Epithelial cell of esophagus (primary cell): ENCODE data around the gene PPIL6.
A peak's percentile ranks its signal among the peaks of the same experiment; 100 is the strongest.

Experiments used
- DNase-seq: peaks from one replicate; pipeline ENCODE4 v3.0.0; 2010; ENCODE audit warnings: low read depth
- H3K4me3 ChIP-seq: 2 replicates; pipeline ENCODE4 v1.5.1; 2011; ENCODE audit warnings: mild to moderate bottlenecking, low read length, control low read depth
- TF ChIP-seq, protein P1 (sequence below): IDR thresholded peaks from 2 replicates; pipeline ENCODE4 v1.5.1; 2011; ENCODE audit warnings: low read depth, mild to moderate bottlenecking, low read length, control low read depth, inconsistent platforms; ENCODE audit not compliant: insufficient read depth; ENCODE audit errors: missing control alignments

Gene PPIL6

DNA sequence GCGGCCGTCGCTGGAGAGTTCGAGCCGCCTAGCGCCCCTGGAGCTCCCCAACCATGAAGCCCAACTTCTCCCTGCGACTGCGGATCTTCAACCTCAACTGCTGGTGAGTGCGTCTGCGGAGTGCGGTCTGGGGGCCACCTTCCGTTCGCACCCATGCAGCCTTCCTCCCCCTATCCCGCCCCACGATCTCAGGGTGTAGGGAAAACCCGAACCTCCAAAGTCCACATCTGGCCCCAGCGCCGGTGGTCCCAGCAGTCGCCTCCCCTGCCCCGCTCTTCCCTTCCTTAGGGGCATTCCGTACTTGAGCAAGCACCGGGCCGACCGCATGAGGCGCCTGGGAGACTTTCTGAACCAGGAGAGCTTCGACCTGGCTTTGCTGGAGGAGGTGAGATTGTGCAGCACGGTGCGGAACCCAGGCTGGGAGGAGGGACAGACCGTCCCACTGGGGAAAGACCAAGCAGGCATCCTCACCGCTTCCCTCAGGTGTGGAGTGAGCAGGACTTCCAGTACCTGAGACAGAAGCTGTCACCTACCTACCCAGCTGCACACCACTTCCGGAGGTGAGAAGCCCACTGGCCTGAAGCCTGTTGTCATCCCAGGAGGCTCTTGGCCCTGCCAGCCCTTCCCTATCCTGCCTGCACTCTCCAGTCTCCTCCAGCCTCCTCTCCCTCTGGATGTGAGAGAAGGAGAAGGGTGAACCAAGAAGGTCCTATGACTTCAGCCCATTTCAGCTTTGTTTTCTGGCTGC is 815 bp upstream of the PPIL6 start:
- TF ChIP-seq, protein P1, sequence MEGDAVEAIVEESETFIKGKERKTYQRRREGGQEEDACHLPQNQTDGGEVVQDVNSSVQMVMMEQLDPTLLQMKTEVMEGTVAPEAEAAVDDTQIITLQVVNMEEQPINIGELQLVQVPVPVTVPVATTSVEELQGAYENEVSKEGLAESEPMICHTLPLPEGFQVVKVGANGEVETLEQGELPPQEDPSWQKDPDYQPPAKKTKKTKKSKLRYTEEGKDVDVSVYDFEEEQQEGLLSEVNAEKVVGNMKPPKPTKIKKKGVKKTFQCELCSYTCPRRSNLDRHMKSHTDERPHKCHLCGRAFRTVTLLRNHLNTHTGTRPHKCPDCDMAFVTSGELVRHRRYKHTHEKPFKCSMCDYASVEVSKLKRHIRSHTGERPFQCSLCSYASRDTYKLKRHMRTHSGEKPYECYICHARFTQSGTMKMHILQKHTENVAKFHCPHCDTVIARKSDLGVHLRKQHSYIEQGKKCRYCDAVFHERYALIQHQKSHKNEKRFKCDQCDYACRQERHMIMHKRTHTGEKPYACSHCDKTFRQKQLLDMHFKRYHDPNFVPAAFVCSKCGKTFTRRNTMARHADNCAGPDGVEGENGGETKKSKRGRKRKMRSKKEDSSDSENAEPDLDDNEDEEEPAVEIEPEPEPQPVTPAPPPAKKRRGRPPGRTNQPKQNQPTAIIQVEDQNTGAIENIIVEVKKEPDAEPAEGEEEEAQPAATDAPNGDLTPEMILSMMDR = peak; percentile 36
- DNase-seq = peak; percentile 67
- peak overlapping the region; percentile 78 for H3K4me3 ChIP-seq

DNA sequence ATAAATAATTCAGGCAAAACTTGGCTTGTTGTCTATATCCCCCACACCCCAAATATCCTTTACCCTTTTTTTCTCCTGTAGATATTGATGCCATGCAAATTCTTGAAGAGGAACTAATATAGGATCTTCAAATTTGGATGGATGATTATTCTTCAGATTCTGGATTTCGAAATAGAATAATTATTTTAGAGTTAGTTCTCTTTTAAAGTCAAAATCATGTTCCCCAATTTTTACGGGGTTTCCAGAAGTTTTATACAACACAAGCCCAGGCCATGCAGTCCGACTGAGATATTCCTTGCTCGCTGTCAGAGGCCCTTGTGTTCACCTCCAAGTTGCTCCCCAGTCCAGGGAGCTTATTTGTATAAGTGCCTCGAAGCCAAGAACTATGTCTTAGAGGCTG is 4.4 kb downstream of the PPIL6 start:
- no peak for DNase-seq
- H3K4me3 ChIP-seq = no peak overlapping the region
- TF ChIP-seq, protein P1 = no peak

DNA sequence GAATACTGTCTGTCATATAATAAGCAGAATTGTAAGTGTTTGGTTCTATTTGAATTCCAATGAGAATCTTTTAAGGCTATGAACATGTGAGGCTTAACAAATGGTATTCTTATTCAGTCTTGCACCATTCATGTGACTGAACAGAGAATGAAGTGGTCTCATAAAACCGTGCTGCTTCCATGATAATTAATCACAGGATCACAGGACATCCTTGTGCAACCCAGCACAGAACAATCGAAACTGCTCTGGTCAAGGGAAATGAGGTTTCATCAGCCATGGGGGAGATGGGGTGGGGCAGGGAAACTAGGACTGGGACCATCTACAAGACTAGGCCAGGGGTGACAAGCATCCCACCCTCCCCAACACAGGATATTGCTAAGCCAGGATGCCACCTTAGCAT is 6.0 kb downstream of the PPIL6 start:
- TF ChIP-seq, protein P1 = no peak
- no peak for DNase-seq
- H3K4me3 ChIP-seq = no peak overlapping the region

DNA sequence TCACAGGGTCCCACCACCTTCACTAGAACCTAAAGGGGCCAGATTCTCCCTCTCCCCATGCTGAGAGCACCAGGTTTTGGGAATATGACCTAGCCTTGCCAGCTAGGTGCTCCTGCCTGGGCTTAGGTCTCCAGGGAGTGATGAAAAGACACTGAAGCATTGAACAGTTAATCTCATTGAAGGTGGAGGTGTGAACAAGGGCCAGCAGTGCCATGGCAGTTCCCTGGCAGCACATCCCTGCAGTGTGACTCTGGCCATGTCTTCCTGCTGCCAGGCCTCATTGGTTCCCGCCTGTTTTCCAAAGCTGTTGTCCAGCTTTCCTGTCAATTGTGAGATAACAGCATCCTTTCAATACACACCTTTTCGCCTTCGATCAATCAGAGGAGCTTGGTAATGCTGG is 10.9 kb downstream of the PPIL6 start:
- TF ChIP-seq, protein P1 = no peak
- no peak overlapping the region for H3K4me3 ChIP-seq
- no peak for DNase-seq

DNA sequence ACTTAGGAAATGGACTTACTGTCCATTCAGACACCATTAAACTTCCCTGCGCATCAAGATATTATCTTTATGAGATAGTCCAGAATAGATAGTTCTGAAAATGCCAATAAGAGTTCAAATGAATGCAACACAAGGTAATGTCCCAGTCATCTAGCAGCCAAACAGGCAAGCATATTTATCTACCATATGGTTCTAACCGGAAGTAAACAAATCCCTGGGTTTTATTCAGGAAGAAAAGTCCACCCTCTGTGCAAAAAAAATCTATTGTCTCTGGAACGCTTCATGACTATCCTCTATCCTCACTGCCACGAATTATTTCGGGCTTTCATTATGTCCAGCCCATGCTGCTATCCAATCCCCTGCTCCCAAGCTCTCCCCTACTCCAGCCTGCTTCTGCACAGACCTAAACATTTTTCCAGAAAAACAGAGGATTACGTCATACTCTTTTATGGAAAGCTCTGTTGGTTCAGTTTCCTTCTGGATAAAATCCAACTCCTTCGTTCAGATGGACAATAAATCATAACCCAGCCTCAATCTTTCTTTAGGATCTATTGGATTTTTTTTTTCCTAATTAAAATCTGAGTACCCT is 11.4 kb downstream of the PPIL6 start:
- DNase-seq = no peak

DNA sequence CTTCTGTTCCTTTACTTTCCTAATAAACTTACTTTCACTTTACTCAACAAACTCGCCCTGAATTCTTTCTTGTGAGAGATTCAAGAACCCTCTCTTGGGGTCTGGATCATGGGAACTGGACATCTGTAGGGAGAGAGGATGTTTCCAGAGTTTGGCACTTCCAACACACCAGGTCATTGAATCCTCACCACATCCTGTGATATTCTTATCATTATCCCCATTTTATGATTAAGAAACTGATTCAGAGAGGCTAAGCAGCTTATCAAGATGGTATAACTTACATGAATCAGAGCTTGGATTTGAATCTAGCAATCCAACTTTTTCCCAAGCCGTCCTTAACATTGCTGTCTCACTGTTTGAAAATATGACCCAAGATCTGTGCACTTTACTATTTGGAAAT is 15.5 kb downstream of the PPIL6 start:
- no peak for DNase-seq
- TF ChIP-seq, protein P1 = no peak
- H3K4me3 ChIP-seq = no peak overlapping the region

More for the DNA sequence above, 11.4 kb downstream of the PPIL6 start:
- no peak overlapping the region for H3K4me3 ChIP-seq
- TF ChIP-seq, protein P1 = no peak
